Trophoblast cell (in vitro differentiated cells and primary cell): ENCODE data around the gene VAV1.
"Not testable (repeated sequence)": the region's sequence is repeated elsewhere in the genome, so short reads cannot be mapped to it uniquely, and the experiment has no call there.

Experiments
- DNase-seq, 2 donors: peaks; one replicate each; pipeline ENCODE4 v3.0.0-alpha.2; 2016
- H2AFZ ChIP-seq: 2 replicates; pipeline ENCODE4 v1.6.1; 2013; ENCODE audit warnings: low read length, moderate library complexity, mild to moderate bottlenecking; ENCODE audit not compliant: insufficient read depth, poor library complexity
- H2AK5ac ChIP-seq: 2 replicates; pipeline ENCODE4 v1.6.1; 2013; ENCODE audit warnings: mild to moderate bottlenecking, low read length
- H2BK120ac ChIP-seq: 2 replicates; pipeline ENCODE4 v1.6.1; 2013; ENCODE audit warnings: low read length, mild to moderate bottlenecking, moderate library complexity; ENCODE audit not compliant: insufficient read depth, poor library complexity
- H2BK12ac ChIP-seq: 2 replicates; pipeline ENCODE4 v1.6.1; 2013; ENCODE audit warnings: mild to moderate bottlenecking, low read length, moderate library complexity
- H2BK5ac ChIP-seq: 2 replicates; pipeline ENCODE4 v1.6.1; 2013; ENCODE audit warnings: low read length, low read depth, moderate library complexity, mild to moderate bottlenecking; ENCODE audit not compliant: poor library complexity
- H3K14ac ChIP-seq: 2 replicates; pipeline ENCODE4 v1.6.1; 2013; ENCODE audit warnings: mild to moderate bottlenecking, low read length
- H3K18ac ChIP-seq: 2 replicates; pipeline ENCODE4 v1.6.1; 2013; ENCODE audit warnings: mild to moderate bottlenecking, low read length
- H3K23ac ChIP-seq: 2 replicates; pipeline ENCODE4 v1.6.1; 2013; ENCODE audit warnings: low read length
- H3K27ac ChIP-seq: 2 replicates; pipeline ENCODE4 v1.5.1; 2013; ENCODE audit warnings: low read depth, mild to moderate bottlenecking, inconsistent platforms, low read length, moderate library complexity
- H3K27me3 ChIP-seq: 2 replicates; pipeline ENCODE4 v1.6.1; 2013; ENCODE audit warnings: inconsistent platforms, mild to moderate bottlenecking, low read length, moderate library complexity; ENCODE audit not compliant: insufficient read depth
- H3K36me3 ChIP-seq, 2 experiments: 1 replicate in 1 of 2; 2 replicates in 1 of 2; pipeline ENCODE4 v1.6.1; 2013; ENCODE audit warnings: low read length in 2 of 2, mild to moderate bottlenecking in 2 of 2, moderate library complexity in 1 of 2; ENCODE audit not compliant: insufficient read depth in 2 of 2, control insufficient read depth in 1 of 2
- H3K4ac ChIP-seq: 2 replicates; pipeline ENCODE4 v1.6.1; 2013; ENCODE audit warnings: low read depth, mild to moderate bottlenecking, low read length, moderate library complexity
- H3K4me1 ChIP-seq, 2 experiments: 1 replicate in 1 of 2; 2 replicates in 1 of 2; pipeline ENCODE4 v1.6.1; 2013; ENCODE audit warnings: low read length in 2 of 2, mild to moderate bottlenecking in 2 of 2, moderate library complexity in 1 of 2; ENCODE audit not compliant: insufficient read depth in 2 of 2, control insufficient read depth in 1 of 2
- H3K4me2 ChIP-seq: 2 replicates; pipeline ENCODE4 v1.6.1; 2013; ENCODE audit warnings: inconsistent platforms, mild to moderate bottlenecking, low read length, moderate library complexity
- H3K4me3 ChIP-seq: 2 replicates; pipeline ENCODE4 v1.5.1; 2013; ENCODE audit warnings: mild to moderate bottlenecking, low read depth, low read length, inconsistent platforms
- H3K79me1 ChIP-seq: one replicate; pipeline ENCODE4 v1.6.1; 2013; ENCODE audit warnings: low read length
- H3K79me2 ChIP-seq: 2 replicates; pipeline ENCODE4 v1.6.1; 2013; ENCODE audit warnings: low read length, mild to moderate bottlenecking; ENCODE audit not compliant: control insufficient read depth, insufficient read depth, poor library complexity
- H3K9ac ChIP-seq: 2 replicates; pipeline ENCODE4 v1.6.1; 2013; ENCODE audit warnings: mild to moderate bottlenecking, low read length
- H3K9me3 ChIP-seq: 2 replicates; pipeline ENCODE4 v1.6.1; 2013; ENCODE audit warnings: low read depth, mild to moderate bottlenecking, control low read depth, inconsistent platforms, low read length; ENCODE audit not compliant: insufficient read depth
- H4K12ac ChIP-seq: 2 replicates; pipeline ENCODE4 v1.6.1; 2013; ENCODE audit warnings: low read depth, mild to moderate bottlenecking, low read length, moderate library complexity
- H4K8ac ChIP-seq: 2 replicates; pipeline ENCODE4 v1.6.1; 2013; ENCODE audit warnings: low read depth, mild to moderate bottlenecking, low read length, moderate library complexity
- H4K91ac ChIP-seq: one replicate; pipeline ENCODE4 v1.6.1; 2013; ENCODE audit warnings: low read depth, mild to moderate bottlenecking, low read length, moderate library complexity
- WGBS: extraction: QIAGEN DNeasy Blood & Tissue Kit; methylation state at CpG from one replicate; pipeline ENCODE4 v1.1.7; 2013; ENCODE audit warnings: missing lambda C conversion rate; ENCODE audit not compliant: insufficient read length, insufficient coverage; ENCODE audit errors: extremely low coverage; 5-methylcytosine and 5-hydroxymethylcytosine counted together

VAV1 gene

DNA sequence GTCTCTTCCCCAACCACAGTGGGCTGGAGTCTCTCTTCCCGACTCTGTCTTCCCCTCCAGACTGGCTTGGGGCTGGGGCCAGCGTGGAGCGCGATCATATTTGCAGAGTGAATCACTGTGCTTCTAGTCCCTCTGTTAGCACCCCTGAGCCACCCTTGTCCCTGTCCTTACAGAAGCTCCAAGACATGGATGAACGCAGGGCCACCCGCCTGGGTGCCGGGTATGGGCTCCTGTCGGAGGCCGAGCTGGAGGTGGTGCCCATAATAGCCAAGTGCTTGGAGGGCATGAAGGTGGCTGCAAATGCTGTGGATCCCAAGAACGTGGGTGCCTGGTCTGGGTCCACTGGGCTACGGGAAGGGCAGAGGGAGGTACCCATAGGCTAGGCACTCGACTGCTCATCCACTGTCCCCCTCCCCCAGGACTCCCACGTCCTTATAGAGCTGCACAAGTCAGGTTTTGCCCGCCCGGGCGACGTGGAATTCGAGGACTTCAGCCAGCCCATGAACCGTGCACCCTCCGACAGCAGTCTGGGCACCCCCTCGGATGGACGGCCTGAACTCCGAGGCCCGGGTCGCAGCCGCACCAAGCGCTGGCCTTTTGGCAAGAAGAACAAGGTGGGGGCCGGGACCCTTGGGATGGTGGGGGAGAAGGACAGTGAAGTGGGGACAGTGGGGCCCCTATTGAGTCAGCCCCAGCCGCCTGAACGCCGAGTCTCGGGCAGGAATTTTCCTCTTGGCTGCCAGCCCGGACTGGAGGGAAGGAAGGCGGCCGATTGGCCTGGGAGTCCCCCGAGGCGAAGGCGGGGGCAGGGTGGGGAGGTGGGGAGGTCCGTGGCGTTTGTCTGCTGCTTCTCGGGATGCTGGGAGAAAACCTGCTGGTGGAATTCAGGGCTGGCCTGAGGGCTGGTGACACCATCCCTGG is 27.9 kb upstream of the VAV1 start:
- H3K79me1 ChIP-seq = peaks cover 31% of the 10 kb centered on the region
- H4K12ac ChIP-seq = peak overlapping the region; percentile 37

DNA sequence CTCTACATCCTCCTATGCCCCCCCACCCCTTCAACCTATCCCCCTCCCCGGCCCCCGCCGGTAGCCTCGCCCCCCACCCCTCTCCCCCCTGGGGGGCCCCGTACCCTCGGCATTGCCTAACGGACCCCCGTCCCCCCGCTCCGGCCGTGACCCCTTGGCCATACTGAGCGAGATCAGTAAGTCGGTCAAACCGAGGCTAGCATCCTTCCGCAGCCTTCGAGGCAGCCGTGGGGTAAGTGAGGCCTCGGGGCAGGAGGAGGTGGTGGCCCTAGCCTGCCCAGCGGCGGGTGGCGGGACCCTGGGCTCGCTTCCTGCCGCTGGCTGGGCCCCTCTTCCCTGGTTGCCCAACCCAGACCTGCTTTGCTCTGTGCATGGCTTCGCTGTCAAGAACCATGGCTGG is 26.5 kb upstream of the VAV1 start:
- no peak overlapping the region for H4K12ac ChIP-seq
- no peak overlapping the region for H2BK12ac ChIP-seq
- no peak overlapping the region for H3K9ac ChIP-seq
- H2AFZ ChIP-seq = no peak overlapping the region
- H4K8ac ChIP-seq = no peak overlapping the region
- H3K14ac ChIP-seq = no peak overlapping the region
- H3K27me3 ChIP-seq = no peaks in the 10 kb centered on the region
- no peak overlapping the region for H2BK5ac ChIP-seq
- H3K79me2 ChIP-seq = peaks cover 6% of the 10 kb centered on the region
- H3K4me3 ChIP-seq = no peak overlapping the region
- H4K91ac ChIP-seq = no peak overlapping the region
- peaks cover 3% of the 10 kb centered on the region for H3K9me3 ChIP-seq
- H2AK5ac ChIP-seq = no peak overlapping the region
- H3K4ac ChIP-seq = no peak overlapping the region
- H3K4me2 ChIP-seq = no peak overlapping the region
- H3K23ac ChIP-seq = no peak overlapping the region
- DNase-seq = no peak
- no peak overlapping the region for H3K27ac ChIP-seq
- H3K18ac ChIP-seq = peak overlapping the region; percentile 3
- WGBS = no CpG with 5 or more reads among the region's 24 CpGs
- H2BK120ac ChIP-seq = no peak overlapping the region
- H3K79me1 ChIP-seq = peaks cover 18% of the 10 kb centered on the region
- H3K4me1 ChIP-seq = peaks cover 27% of the 10 kb centered on the region in 2 experiments
- H3K36me3 ChIP-seq = peaks cover 58 to 68% of the 10 kb centered on the region in 2 experiments

More for the DNA sequence above, 27.9 kb upstream of the VAV1 start:
- Histone ChIP-seq H2AFZ (peak overlapping the region; percentile 35), H4K91ac (peak overlapping the region; percentile 70), H3K4me1 (peaks cover 27 to 28% of the 10 kb centered on the region in 2 experiments), H3K79me2 (peaks cover 18% of the 10 kb centered on the region), H4K8ac (peak overlapping the region; percentile 44), H2BK5ac (peak overlapping the region; percentile 2), H3K4me3 (no peak overlapping the region), H3K9ac (no peak overlapping the region), H3K4ac (peak overlapping the region; percentile 53), H3K27me3 (no peaks in the 10 kb centered on the region), H3K9me3 (peaks cover 2% of the 10 kb centered on the region), H3K4me2 (peak overlapping the region; percentile 19), H3K18ac (peak overlapping the region; percentile 67), H2BK12ac (peak overlapping the region; percentile 37), H2AK5ac (no peak overlapping the region), H2BK120ac (peak overlapping the region; percentile 21), H3K27ac (peak overlapping the region; percentile 65), H3K14ac (peak overlapping the region; percentile 63), H3K36me3 (peaks cover 46 to 56% of the 10 kb centered on the region in 2 experiments), H3K23ac (no peak overlapping the region)
- no CpG with 5 or more reads among the region's 41 CpGs for WGBS
- peak; percentile 73 to 92 for DNase-seq

DNA sequence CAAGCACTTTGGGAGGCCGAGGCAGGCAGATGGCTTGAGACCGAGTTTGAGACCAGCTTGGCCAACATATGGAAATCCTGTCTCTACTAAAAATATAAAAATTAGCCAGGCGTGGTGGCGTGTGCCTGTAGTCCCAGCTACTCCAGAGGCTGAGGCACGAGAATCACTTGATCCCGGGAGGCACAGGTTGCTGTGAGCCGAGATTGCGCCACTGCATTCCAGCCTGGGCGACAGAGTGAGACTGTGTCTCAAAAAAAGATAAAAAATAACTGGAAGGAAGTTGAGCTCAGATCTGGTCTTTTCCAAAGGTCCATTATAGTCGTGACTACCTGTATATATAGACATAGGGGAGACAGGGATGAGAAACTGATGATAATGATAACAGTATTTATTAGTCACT is 24.0 kb upstream of the VAV1 start:
- not testable (repeated sequence) for H3K27me3 ChIP-seq, H2AFZ ChIP-seq, H3K4me3 ChIP-seq, H3K18ac ChIP-seq, H3K9me3 ChIP-seq, H3K27ac ChIP-seq, H3K9ac ChIP-seq, H2BK5ac ChIP-seq, H3K4ac ChIP-seq, H4K8ac ChIP-seq, H4K91ac ChIP-seq, H2BK120ac ChIP-seq, H3K79me2 ChIP-seq, H3K23ac ChIP-seq, H2BK12ac ChIP-seq, H2AK5ac ChIP-seq, H4K12ac ChIP-seq, H3K14ac ChIP-seq, H3K4me2 ChIP-seq
- peak; percentile 57 to 65 for DNase-seq
- WGBS = no CpG with 5 or more reads among the region's 10 CpGs
- peaks cover 15% of the 10 kb centered on the region in 2 experiments for H3K4me1 ChIP-seq
- H3K79me1 ChIP-seq = peaks cover 12% of the 10 kb centered on the region
- H3K36me3 ChIP-seq = peaks cover 74 to 84% of the 10 kb centered on the region in 2 experiments

DNA sequence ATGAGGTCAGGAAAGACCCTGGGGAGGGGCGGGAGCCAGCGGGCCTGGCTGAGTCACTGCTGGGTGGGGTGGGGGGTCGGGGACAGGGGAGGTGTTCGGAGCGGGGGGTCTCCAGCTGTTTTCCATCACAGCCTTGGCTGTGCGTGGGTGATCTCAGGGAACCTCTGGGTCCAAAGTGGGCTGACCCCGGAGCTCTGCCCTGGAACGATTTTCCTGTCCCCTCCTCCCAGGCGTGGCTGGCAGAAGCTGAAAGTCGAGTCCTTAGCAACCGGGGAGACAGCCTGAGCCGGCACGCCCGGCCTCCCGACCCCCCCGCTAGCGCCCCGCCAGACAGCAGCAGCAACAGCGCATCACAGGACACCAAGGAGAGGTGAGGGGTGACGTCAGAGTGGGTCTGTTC is 22.4 kb upstream of the VAV1 start:
- H2AK5ac ChIP-seq = no peak overlapping the region
- no CpG with 5 or more reads among the region's 20 CpGs for WGBS
- no peak overlapping the region for H3K4me3 ChIP-seq
- no peak overlapping the region for H4K91ac ChIP-seq
- no peak overlapping the region for H2AFZ ChIP-seq
- H3K9ac ChIP-seq = no peak overlapping the region
- H3K79me1 ChIP-seq = no peaks in the 10 kb centered on the region
- H3K36me3 ChIP-seq = peaks cover 74 to 85% of the 10 kb centered on the region in 2 experiments
- no peak overlapping the region for H3K4me2 ChIP-seq
- no peak overlapping the region for H3K14ac ChIP-seq
- peaks cover 3% of the 10 kb centered on the region in 2 experiments for H3K4me1 ChIP-seq
- no peak overlapping the region for H3K4ac ChIP-seq
- H2BK12ac ChIP-seq = no peak overlapping the region
- H3K79me2 ChIP-seq = no peaks in the 10 kb centered on the region
- H2BK120ac ChIP-seq = no peak overlapping the region
- no peak overlapping the region for H3K27ac ChIP-seq
- H3K18ac ChIP-seq = no peak overlapping the region
- peaks cover 5% of the 10 kb centered on the region for H3K9me3 ChIP-seq
- DNase-seq = no peak
- H3K23ac ChIP-seq = no peak overlapping the region
- no peaks in the 10 kb centered on the region for H3K27me3 ChIP-seq
- H4K8ac ChIP-seq = no peak overlapping the region
- no peak overlapping the region for H2BK5ac ChIP-seq
- no peak overlapping the region for H4K12ac ChIP-seq
